H1 (cell line): ENCODE measurements around the gene CCDC154. TPM values are rescaled to one million over a fixed set of nuclear protein-coding genes. Genes with fewer than 3 reads are reported as not detected.

ENCODE experiments used
- BRCA1 ChIP-seq: IDR thresholded peaks from 2 replicates; pipeline ENCODE4 v1.6.1; 2012; ENCODE audit warnings: low read depth, low read length, improper control_type of control experiment
- GTF2F1 ChIP-seq: IDR thresholded peaks from 2 replicates; pipeline ENCODE4 v1.6.1; 2012; ENCODE audit warnings: low read depth, low read length, improper control_type of control experiment, borderline replicate concordance
- JUN ChIP-seq: IDR thresholded peaks from 2 replicates; pipeline ENCODE4 v1.6.1; 2011; ENCODE audit warnings: low read depth, mild to moderate bottlenecking, improper control_type of control experiment, low read length
- KDM1A ChIP-seq: fragments of 200-600, 300-600 bp; sonication (generic); IDR thresholded peaks from 2 replicates; pipeline ENCODE4 v1.7.1; 2016; ENCODE audit warnings: mild to moderate bottlenecking, low read length, borderline replicate concordance
- MAFK ChIP-seq: IDR thresholded peaks from 2 replicates; pipeline ENCODE4 v1.6.1; 2012; ENCODE audit warnings: low read depth, mild to moderate bottlenecking, improper control_type of control experiment, low read length
- SP2 ChIP-seq: IDR thresholded peaks from 2 replicates; pipeline ENCODE4 v1.6.1; 2012; ENCODE audit warnings: mild to moderate bottlenecking, low read length, inconsistent platforms
- SRF ChIP-seq: IDR thresholded peaks from 2 replicates; pipeline ENCODE4 v1.6.1; 2011; ENCODE audit warnings: mild to moderate bottlenecking, low read depth, low read length, moderate library complexity
- YY1 ChIP-seq: IDR thresholded peaks from 2 replicates; pipeline ENCODE4 v1.6.1; 2011; ENCODE audit warnings: low read depth, mild to moderate bottlenecking, low read length
- polyA plus RNA-seq, 7 experiments: library from polyadenylated mRNA; depleted of rRNA in 3 of 7; stranded (reverse) in 5 of 7; unstranded in 2 of 7; fragments of >200 nt in 5 of 7; fragments of 200-250 nt in 2 of 7; gene quantifications; 1 replicate in 5 of 7; 2 replicates in 1 of 7; 4 replicates in 1 of 7; pipeline versions ENCODE4 v1.2.1 to v1.2.3, GENCODE V29; 2011 to 2013; ENCODE audit warnings: missing spikeins in 2 of 7, mixed read lengths in 2 of 7
- total RNA-seq: library from RNA; stranded (reverse); fragmentation: NEBNext Ultra II Directional; extraction: Animal tissue kit (Norgen Biotek cat#: 25700); gene quantifications from 2 replicates; pipeline ENCODE4 v1.2.1, GENCODE V29; 2021

Gene CCDC154
- total and polyA plus RNA-seq, 2 of the 8 experiments (the other 6 are each of a cell fraction or from before 2014, with no cell fraction given), result 0.15 to 0.88 TPM

DNA sequence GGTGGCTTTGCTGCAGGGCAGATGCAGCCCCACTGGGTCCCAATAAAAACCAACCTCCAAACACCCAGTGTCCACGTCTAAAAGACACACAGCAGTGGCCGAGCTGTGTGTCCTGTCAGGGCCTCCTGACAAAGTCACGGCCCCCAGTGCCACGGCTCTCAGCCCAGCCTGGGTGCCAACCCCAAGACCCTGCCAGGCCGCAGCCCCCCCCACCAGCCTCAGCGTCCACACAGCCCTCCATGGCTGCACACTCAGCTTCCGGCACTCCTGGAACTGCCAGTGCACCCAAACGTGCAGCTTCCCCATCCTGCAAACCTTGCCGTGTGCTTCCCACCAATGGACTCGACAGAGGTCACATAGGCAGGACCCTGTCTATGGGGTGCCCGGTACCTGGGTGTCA, 3.6 kb upstream of the CCDC154 start (continued):
- no peak for TF ChIP-seq GTF2F1
- no peak for TF ChIP-seq JUN
- TF ChIP-seq KDM1A, result no peak
- no peak for TF ChIP-seq SP2
- no peak for TF ChIP-seq YY1
- no peak for TF ChIP-seq MAFK
- no peak for TF ChIP-seq BRCA1
- no peak for TF ChIP-seq SRF
- TF ChIP-seq, all 59 proteins: peak for 0
